Measurements from ENCODE around the gene CHD6.

- TF ChIP-seq CTCF (IDR thresholded peaks at IDR 0.05; ENCODE audit: insufficient read depth, low read length), result no peak
- TF ChIP-seq REST (IDR thresholded peaks at IDR 0.05; ENCODE audit: insufficient replicate concordance, low read depth), result no peak
- TF ChIP-seq GABPA (IDR thresholded peaks at IDR 0.05; ENCODE audit: low read depth), result no peak
- TF ChIP-seq POLR2AphosphoS5 (IDR thresholded peaks at IDR 0.05; ENCODE audit: low read depth), result no peak
- no peak for TF ChIP-seq SPI1 (IDR thresholded peaks at IDR 0.05; ENCODE audit: borderline replicate concordance, low read depth)
These were observed 18.5 kb downstream of the CHD6 start for GRCh38 chr20:41599699-41600104.
